ENCODE results near the gene IKZF2. TPM values are rescaled to one million over a fixed set of nuclear protein-coding genes. Genes with fewer than 3 reads are reported as not detected.

The IKZF2 gene
- total RNA-seq, 1 experiment from 2014 or later: 14.2 TPM

DNA sequence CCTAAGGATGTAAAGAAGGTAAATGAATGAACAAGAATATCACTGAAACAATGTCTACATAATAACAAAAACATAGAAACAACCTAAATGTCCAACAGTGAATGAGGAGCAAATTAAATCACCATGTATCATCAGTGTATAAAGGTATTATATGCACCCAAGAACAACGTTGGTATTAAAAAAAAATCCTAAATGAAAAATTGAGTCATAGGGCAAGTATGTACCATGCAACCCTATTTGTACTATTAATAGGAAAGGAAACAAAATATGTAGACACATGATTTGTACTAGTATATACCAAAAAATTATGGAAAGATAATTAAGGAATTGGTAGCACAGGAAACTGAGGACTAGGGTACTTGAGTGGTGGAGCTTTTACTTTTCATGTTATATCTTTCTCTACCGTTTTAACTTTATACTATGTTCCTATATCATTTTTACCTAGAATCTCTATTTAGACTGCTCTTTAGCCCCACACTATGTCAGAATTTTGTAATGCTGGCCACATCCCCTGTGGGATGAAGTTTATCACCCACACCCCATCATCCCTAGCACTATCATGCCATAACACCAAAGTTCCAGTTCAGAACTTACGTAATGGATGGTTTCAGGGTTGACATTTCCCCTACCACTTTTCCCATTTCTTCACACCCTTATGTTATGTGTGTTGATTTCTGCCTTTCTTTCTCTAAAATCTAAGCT, 25.6 kb downstream of the IKZF2 start:
- Mint-ChIP-seq H3K4me1 (ENCODE audit: low read depth, unreplicated experiment) (peaks cover 6% of the 10 kb centered on the region), H3K4me3 (ENCODE audit: unreplicated experiment) (no peak overlapping the region), H3K27me3 (ENCODE audit: insufficient read depth, unreplicated experiment) (no peaks in the 10 kb centered on the region), H3K36me3 (ENCODE audit: insufficient read depth, unreplicated experiment) (no peaks in the 10 kb centered on the region), H3K9me3 (ENCODE audit: unreplicated experiment) (no peaks in the 10 kb centered on the region), H3K27ac (ENCODE audit: unreplicated experiment) (no peak overlapping the region)
- CTCF ChIA-PET: no interaction called here
- intact Hi-C loops (cut with micrococcal nuclease; ENCODE audit: unreplicated experiment): no loop called here
- POLR2A ChIA-PET: no interaction called here
- Histone ChIP-seq H3K36me3 (ENCODE audit: control insufficient read depth, insufficient read depth, low read length) (no peaks in the 10 kb centered on the region), H3K9me3 (no peaks in the 10 kb centered on the region), H3K4me3 (ENCODE audit: low read depth, low read length) (no peak overlapping the region), H3K4me1 (no peaks in the 10 kb centered on the region), H3K27me3 (replicated peaks; ENCODE audit: control insufficient read depth, insufficient read depth, low read length) (no peaks in the 10 kb centered on the region)
- BruUV-seq (replicated peaks): no TSS peak
- no peak for DNase-seq
- TF ChIP-seq, protein P1, sequence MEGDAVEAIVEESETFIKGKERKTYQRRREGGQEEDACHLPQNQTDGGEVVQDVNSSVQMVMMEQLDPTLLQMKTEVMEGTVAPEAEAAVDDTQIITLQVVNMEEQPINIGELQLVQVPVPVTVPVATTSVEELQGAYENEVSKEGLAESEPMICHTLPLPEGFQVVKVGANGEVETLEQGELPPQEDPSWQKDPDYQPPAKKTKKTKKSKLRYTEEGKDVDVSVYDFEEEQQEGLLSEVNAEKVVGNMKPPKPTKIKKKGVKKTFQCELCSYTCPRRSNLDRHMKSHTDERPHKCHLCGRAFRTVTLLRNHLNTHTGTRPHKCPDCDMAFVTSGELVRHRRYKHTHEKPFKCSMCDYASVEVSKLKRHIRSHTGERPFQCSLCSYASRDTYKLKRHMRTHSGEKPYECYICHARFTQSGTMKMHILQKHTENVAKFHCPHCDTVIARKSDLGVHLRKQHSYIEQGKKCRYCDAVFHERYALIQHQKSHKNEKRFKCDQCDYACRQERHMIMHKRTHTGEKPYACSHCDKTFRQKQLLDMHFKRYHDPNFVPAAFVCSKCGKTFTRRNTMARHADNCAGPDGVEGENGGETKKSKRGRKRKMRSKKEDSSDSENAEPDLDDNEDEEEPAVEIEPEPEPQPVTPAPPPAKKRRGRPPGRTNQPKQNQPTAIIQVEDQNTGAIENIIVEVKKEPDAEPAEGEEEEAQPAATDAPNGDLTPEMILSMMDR (IDR thresholded peaks at IDR 0.05; ENCODE audit: insufficient read depth in 1 of 2, low read depth in 1 of 2, low read length in 1 of 2, severe bottlenecking in 1 of 2, unreplicated experiment in 1 of 2): no peak

DNA sequence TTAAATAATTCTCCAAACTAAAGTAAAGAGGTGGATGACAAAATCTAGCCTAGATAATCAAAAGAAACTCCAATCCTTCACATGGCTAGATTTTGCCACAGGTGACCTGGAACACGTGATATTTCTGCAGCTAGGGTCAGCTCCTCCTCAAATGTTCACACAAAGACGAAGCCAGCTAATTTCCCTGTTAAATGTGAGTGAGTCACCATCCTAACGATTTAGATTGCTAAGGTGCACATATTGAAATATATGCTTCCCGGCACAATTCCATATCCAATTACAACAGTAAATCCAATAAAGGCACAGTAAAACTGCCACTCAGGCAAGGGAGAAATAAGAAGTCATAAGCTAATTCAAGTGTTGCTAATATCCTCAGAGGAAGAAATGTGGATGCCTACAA, 28.7 kb downstream of the IKZF2 start:
- TF ChIP-seq, protein P1 (IDR thresholded peaks at IDR 0.05; ENCODE audit: insufficient read depth in 1 of 2, low read depth in 1 of 2, low read length in 1 of 2, severe bottlenecking in 1 of 2, unreplicated experiment in 1 of 2): no peak
- H3K9me3 Mint-ChIP-seq (ENCODE audit: unreplicated experiment): no peaks in the 10 kb centered on the region
- peaks cover 17% of the 10 kb centered on the region for H3K4me1 Mint-ChIP-seq (ENCODE audit: low read depth, unreplicated experiment)
- no peak overlapping the region for H3K4me3 Mint-ChIP-seq (ENCODE audit: unreplicated experiment)
- Histone ChIP-seq H3K4me3 (ENCODE audit: low read depth, low read length) (no peak overlapping the region), H3K36me3 (ENCODE audit: control insufficient read depth, insufficient read depth, low read length) (no peaks in the 10 kb centered on the region), H3K9me3 (no peaks in the 10 kb centered on the region), H3K27me3 (replicated peaks; ENCODE audit: control insufficient read depth, insufficient read depth, low read length) (no peaks in the 10 kb centered on the region), H3K4me1 (no peaks in the 10 kb centered on the region)
- no peaks in the 10 kb centered on the region for H3K36me3 Mint-ChIP-seq (ENCODE audit: insufficient read depth, unreplicated experiment)
- POLR2A ChIA-PET: no interaction called here
- H3K27me3 Mint-ChIP-seq (ENCODE audit: insufficient read depth, unreplicated experiment): no peaks in the 10 kb centered on the region
- H3K27ac Mint-ChIP-seq (ENCODE audit: unreplicated experiment): no peak overlapping the region
- CTCF ChIA-PET: no interaction called here
- DNase-seq: no peak
- intact Hi-C loops (cut with micrococcal nuclease; ENCODE audit: unreplicated experiment): no loop called here
- BruUV-seq (replicated peaks): no TSS peak

DNA sequence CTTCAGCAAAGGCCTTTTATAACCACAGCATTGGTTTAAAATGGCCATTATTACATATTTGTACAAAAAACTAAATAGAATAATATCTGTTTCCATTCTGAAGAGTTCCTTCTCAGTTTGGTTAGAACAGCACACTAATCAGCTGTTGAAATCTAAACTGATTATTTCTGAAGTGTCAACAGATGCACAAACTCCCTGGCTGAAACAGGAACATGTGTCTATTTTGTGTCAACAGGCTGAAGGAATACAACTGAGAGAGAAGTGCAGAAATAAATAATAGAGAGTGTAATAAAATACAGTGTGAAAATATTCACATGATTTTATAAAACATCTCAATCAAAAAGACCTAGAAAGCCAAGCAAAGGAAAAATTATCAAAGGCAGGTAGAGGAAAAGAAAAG, 29.7 kb downstream of the IKZF2 start:
- ChIA-PET POLR2A (no interaction called here), CTCF (no interaction called here)
- no peak for DNase-seq
- no peaks in the 10 kb centered on the region for H3K4me1 ChIP-seq
- BruUV-seq (replicated peaks): no TSS peak
- intact Hi-C loops (cut with micrococcal nuclease; ENCODE audit: unreplicated experiment): no loop called here
- H3K27me3 Mint-ChIP-seq (ENCODE audit: insufficient read depth, unreplicated experiment): no peaks in the 10 kb centered on the region
- H3K36me3 Mint-ChIP-seq (ENCODE audit: insufficient read depth, unreplicated experiment): no peaks in the 10 kb centered on the region
- H3K9me3 ChIP-seq: no peaks in the 10 kb centered on the region
- no peak overlapping the region for H3K4me3 Mint-ChIP-seq (ENCODE audit: unreplicated experiment)
- H3K4me3 ChIP-seq (ENCODE audit: low read depth, low read length): no peak overlapping the region
- peaks cover 17% of the 10 kb centered on the region for H3K4me1 Mint-ChIP-seq (ENCODE audit: low read depth, unreplicated experiment)
- H3K36me3 ChIP-seq (ENCODE audit: control insufficient read depth, insufficient read depth, low read length): no peaks in the 10 kb centered on the region
- no peaks in the 10 kb centered on the region for H3K9me3 Mint-ChIP-seq (ENCODE audit: unreplicated experiment)
- H3K27ac Mint-ChIP-seq (ENCODE audit: unreplicated experiment): no peak overlapping the region
- TF ChIP-seq, protein P1 (IDR thresholded peaks at IDR 0.05; ENCODE audit: insufficient read depth in 1 of 2, low read depth in 1 of 2, low read length in 1 of 2, severe bottlenecking in 1 of 2, unreplicated experiment in 1 of 2): no peak
- H3K27me3 ChIP-seq (replicated peaks; ENCODE audit: control insufficient read depth, insufficient read depth, low read length): no peaks in the 10 kb centered on the region

Data from Caco-2 (cell line).